IMR-90 (cell line): ENCODE results near the gene WDR13. TPM values are rescaled to one million over a fixed set of nuclear protein-coding genes. Genes with fewer than 3 reads are reported as not detected.

Source experiments
- ATAC-seq: fragments of 200-7000 bp; cut with Tn5 transposase; 2 replicates; pipeline ENCODE4 v1.9.1; 2020; ENCODE audit warnings: low read depth, mild to moderate bottlenecking, moderate library complexity
- BruUV-seq: library from RNA; stranded (reverse); fragments of 400-500 nt; replicated peaks from 2 replicates; lab custom pipeline; 2021; lab: Mats Ljungman, UMichigan
- CTCF ChIA-PET: fragments of 300-600 bp; formaldehyde crosslinking; extraction: SDS; loops from one replicate; lab custom pipeline; 2021; ENCODE audit warnings: antibody characterized with exemption; lab: Yijun Ruan, JAX
- POLR2A ChIA-PET: fragments of 300-600 bp; sonication (Branson Sonifier 250); formaldehyde crosslinking; loops from one replicate; lab custom pipeline; 2022; ENCODE audit warnings: antibody characterized with exemption; ENCODE audit not compliant: unreplicated experiment; lab: Charles Lee
- DNase-seq: peaks from one replicate; pipeline ENCODE4 v3.0.0; 2013
- H2AFZ ChIP-seq: replicated peaks from 2 replicates; pipeline ENCODE3; 2013; ENCODE audit warnings: low read length, mild to moderate bottlenecking; ENCODE audit not compliant: poor library complexity
- H2AK5ac ChIP-seq: 2 replicates; pipeline ENCODE4 v1.6.1; 2013; ENCODE audit warnings: low read depth, low read length, inconsistent platforms
- H2AK9ac ChIP-seq: replicated peaks from 2 replicates; pipeline ENCODE3; 2013; ENCODE audit warnings: mild to moderate bottlenecking, low read depth, low read length, moderate library complexity; ENCODE audit not compliant: poor library complexity
- H2BK120ac ChIP-seq: 2 replicates; pipeline ENCODE4 v1.6.1; 2013; ENCODE audit warnings: low read depth, low read length, inconsistent platforms
- H2BK15ac ChIP-seq: 3 replicates; pipeline ENCODE4 v1.6.1; 2013; ENCODE audit warnings: low read depth, low read length, inconsistent platforms
- H2BK20ac ChIP-seq: 2 replicates; pipeline ENCODE4 v1.6.1; 2013; ENCODE audit warnings: low read depth, mild to moderate bottlenecking, inconsistent platforms, low read length, moderate library complexity
- H2BK5ac ChIP-seq: 2 replicates; pipeline ENCODE4 v1.6.1; 2013; ENCODE audit warnings: mild to moderate bottlenecking, low read depth, low read length, inconsistent platforms; ENCODE audit not compliant: poor library complexity, severe bottlenecking
- H3K14ac ChIP-seq: replicated peaks from 2 replicates; pipeline ENCODE4 v1.6.1; 2013; ENCODE audit warnings: low read depth, low read length, inconsistent platforms
- H3K18ac ChIP-seq: 2 replicates; pipeline ENCODE4 v1.6.1; 2013; ENCODE audit warnings: low read depth, low read length, control low read depth
- H3K23ac ChIP-seq: 2 replicates; pipeline ENCODE4 v1.6.1; 2013; ENCODE audit warnings: low read depth, low read length, inconsistent platforms
- H3K27ac ChIP-seq: 2 replicates; pipeline ENCODE4 v1.5.1; 2013; ENCODE audit warnings: mild to moderate bottlenecking, control low read depth, low read length; ENCODE audit not compliant: insufficient read depth
- H3K27me3 ChIP-seq: 2 replicates; pipeline ENCODE4 v1.6.1; 2013; ENCODE audit warnings: low read length; ENCODE audit not compliant: control insufficient read depth, insufficient read depth
- H3K36me3 ChIP-seq: 2 replicates; pipeline ENCODE4 v1.6.1; 2013; ENCODE audit warnings: low read length, mixed read lengths; ENCODE audit not compliant: control insufficient read depth, insufficient read depth
- H3K4ac ChIP-seq: 2 replicates; pipeline ENCODE4 v1.6.1; 2013; ENCODE audit warnings: low read depth, low read length, inconsistent platforms
- H3K4me1 ChIP-seq: 2 replicates; pipeline ENCODE4 v1.6.1; 2013; ENCODE audit warnings: low read length, mixed read lengths; ENCODE audit not compliant: control insufficient read depth, insufficient read depth
- H3K4me2 ChIP-seq: 2 replicates; pipeline ENCODE4 v1.6.1; 2013; ENCODE audit warnings: low read depth, mild to moderate bottlenecking, control low read depth, low read length, moderate library complexity
- H3K4me3 ChIP-seq: 2 replicates; pipeline ENCODE4 v1.5.1; 2013; ENCODE audit warnings: low read depth, mild to moderate bottlenecking, control low read depth, low read length, moderate library complexity; ENCODE audit not compliant: insufficient read depth
- H3K56ac ChIP-seq: 2 replicates; pipeline ENCODE4 v1.6.1; 2013; ENCODE audit warnings: low read length, inconsistent platforms; ENCODE audit not compliant: insufficient read depth; ENCODE audit errors: extremely low read depth
- H3K79me1 ChIP-seq, 2 experiments: 2 replicates each; pipeline ENCODE4 v1.6.1; 2013; ENCODE audit warnings: low read length in 2 of 2, inconsistent platforms in 1 of 2, low read depth in 1 of 2
- H3K9ac ChIP-seq: 2 replicates; pipeline ENCODE4 v1.6.1; 2013; ENCODE audit warnings: low read depth, low read length, control low read depth
- H3K9me1 ChIP-seq: 2 replicates; pipeline ENCODE4 v1.6.1; 2013; ENCODE audit warnings: low read length, inconsistent platforms; ENCODE audit not compliant: insufficient read depth
- H3K9me3 ChIP-seq: 2 replicates; pipeline ENCODE4 v1.6.1; 2013; ENCODE audit warnings: low read length; ENCODE audit not compliant: control insufficient read depth, insufficient read depth
- H4K20me1 ChIP-seq: 2 replicates; pipeline ENCODE4 v1.6.1; 2013; ENCODE audit warnings: low read length, inconsistent platforms; ENCODE audit not compliant: insufficient read depth
- H4K5ac ChIP-seq: 2 replicates; pipeline ENCODE4 v1.6.1; 2013; ENCODE audit warnings: mild to moderate bottlenecking, low read depth, low read length, control low read depth
- H4K8ac ChIP-seq, 2 experiments: 2 replicates each; pipeline ENCODE4 v1.6.1; 2013; ENCODE audit warnings: low read depth in 2 of 2, low read length in 2 of 2, control low read depth in 1 of 2, inconsistent platforms in 1 of 2
- H4K91ac ChIP-seq: 2 replicates; pipeline ENCODE4 v1.6.1; 2013; ENCODE audit warnings: low read depth, low read length, inconsistent platforms; ENCODE audit not compliant: insufficient read depth
- CTCF ChIP-seq: conservative IDR thresholded peaks from 2 replicates; pipeline ENCODE4 v1.5.1; 2012; ENCODE audit warnings: mild to moderate bottlenecking, low read depth, low read length, improper control_type of control experiment
- FOS ChIP-seq: fragments of 150-350 bp; IDR thresholded peaks from 2 replicates; pipeline ENCODE4 v1.6.1; 2016; ENCODE audit warnings: low read depth, low read length
- MAZ ChIP-seq: IDR thresholded peaks from 2 replicates; pipeline ENCODE4 v1.6.1; 2012; ENCODE audit warnings: low read depth, mild to moderate bottlenecking, low read length, improper control_type of control experiment, moderate library complexity, borderline replicate concordance
- RAD21 ChIP-seq: IDR thresholded peaks from 2 replicates; pipeline ENCODE4 v1.6.1; 2012; ENCODE audit warnings: low read length, improper control_type of control experiment
- SMC3 ChIP-seq: fragments of 150-350 bp; IDR thresholded peaks from 2 replicates; pipeline ENCODE4 v1.6.1; 2016; ENCODE audit warnings: low read depth, mild to moderate bottlenecking, antibody characterized with exemption, low read length, moderate library complexity
- WGBS, 2 experiments: methylation state at CpG; one replicate each; pipeline versions ENCODE4 v1.1.5 to v1.1.7; 2013; ENCODE audit warnings: missing lambda C conversion rate in 2 of 2; ENCODE audit not compliant: insufficient read length in 1 of 2; ENCODE audit errors: extremely low coverage in 2 of 2; 5-methylcytosine and 5-hydroxymethylcytosine counted together
- dilution Hi-C: fragments of 300-500 bp; cut with HindIII; formaldehyde crosslinking; loops from one replicate; pipeline ENCODE4 v1.14.3; 2018; ENCODE audit warnings: low sequenced_read_pairs; ENCODE audit not compliant: unreplicated experiment
- in situ Hi-C: fragments of 300-500 bp; cut with MboI; formaldehyde crosslinking; loops from 3 replicates; pipeline ENCODE4 v1.14.3; 2019; ENCODE audit warnings: low sequenced_read_pairs, inconsistent platforms, mixed read lengths
- intact Hi-C: fragments of 100-400 bp; cut with micrococcal nuclease; formaldehyde crosslinking; loops from 2 replicates; pipeline ENCODE4 v1.10.0; 2022
- polyA plus RNA-seq, 3 experiments: library from polyadenylated mRNA; depleted of rRNA; stranded (reverse); fragments of >200 nt; gene quantifications; 2 replicates each; pipeline ENCODE4 v1.2.3, GENCODE V29; 2012; ENCODE audit warnings: low replicate concordance in 1 of 3
- total RNA-seq: library from RNA; depleted of rRNA; stranded (reverse); fragments of >200 nt; gene quantifications from 2 replicates; pipeline ENCODE4 v1.2.3, GENCODE V29; 2012

The WDR13 gene
- total and polyA plus RNA-seq, 2 of the 4 experiments (the other 2 are of a cell fraction) = 62.7 to 153 TPM

- CTCF ChIA-PET = interaction anchor here (0.6 to 1.1 kb wide), 2 partner anchors 17 to 1573 kb away, joined by 3 read pairs; no protein-coding TSS in a partner anchor
- Histone ChIP-seq H2AK5ac (no peak overlapping the region), H3K36me3 (no peaks in the 10 kb centered on the region), H2BK15ac (no peak overlapping the region), H3K14ac (0 out of 2 replicates have a peak overlapping the region, but pooled peaks have one; percentile 55), H4K91ac (no peak overlapping the region), H2AK9ac (no peak overlapping the region), H3K4me3 (no peak overlapping the region), H3K4ac (no peak overlapping the region), H3K79me1 (no peaks in the 10 kb centered on the region), H3K4me2 (peak overlapping the region; percentile 73; the same call in 1 of the 2 replicates), H3K9ac (peak overlapping the region; percentile 62; the same call in 1 of the 2 replicates), H3K27me3 (peaks cover 3% of the 10 kb centered on the region), H3K56ac (no peak overlapping the region), H3K9me1 (no peaks in the 10 kb centered on the region), H4K8ac (no peak overlapping the region), H2AFZ (peak overlapping the region; percentile 80), H3K4me1 (no peaks in the 10 kb centered on the region), H3K23ac (no peak overlapping the region), H4K5ac (no peak overlapping the region), H2BK120ac (no peak overlapping the region), H3K27ac (no peak overlapping the region), H3K18ac (no peak overlapping the region), H2BK5ac (no peak overlapping the region), H4K20me1 (no peaks in the 10 kb centered on the region), H2BK20ac (no peak overlapping the region), H3K9me3 (no peaks in the 10 kb centered on the region)
- no TSS peak for BruUV-seq
- peak; percentile 74; the same call in 1 of the 2 replicates for TF ChIP-seq MAZ
- peak; percentile 78 for TF ChIP-seq CTCF
- peak; percentile 54; the same call in 1 of the 2 replicates for TF ChIP-seq SMC3
- TF ChIP-seq FOS = no peak
- TF ChIP-seq RAD21 = peak; percentile 88
- POLR2A ChIA-PET = no interaction called here
- DNase-seq = peak; percentile 87
- 34% methylated on average over 5 of the region's 18 CpGs; no CpG with 5 or more reads in 1 of the 2 experiments for WGBS, 2 experiments
- in situ Hi-C loops (no loop called here), dilution Hi-C loops (no loop called here), intact Hi-C loops (loop anchor here (1.0 to 5.0 kb wide), 2 partner anchors 1284 to 1951 kb away; no protein-coding TSS in a partner anchor)
- ATAC-seq = peak; percentile 97
Measured at GRCh38 chrX:48631376-48632090, 34.2 kb downstream of the WDR13 start.
